Cortex of kidney (tissue), 1 donor: ENCODE results near the gene COL4A1.

ENCODE experiments used
- DNase-seq: peaks from one replicate; lab custom pipeline; 2025; lab: John Stamatoyannopoulos, UW

The COL4A1 gene

GRCh38 chr13:110258876-110259631 is 47.9 kb downstream of the COL4A1 start:
- no peak for DNase-seq

GRCh38 chr13:110257408-110257807 is 49.5 kb downstream of the COL4A1 start:
- DNase-seq: no peak

- no peak for DNase-seq
Observed at GRCh38 chr13:110256126-110256905, 50.6 kb downstream of the COL4A1 start.

- DNase-seq: no peak
Observed at GRCh38 chr13:110254751-110255553, 52.0 kb downstream of the COL4A1 start.

- DNase-seq: no peak
Observed at GRCh38 chr13:110254151-110254679, 52.7 kb downstream of the COL4A1 start.

GRCh38 chr13:110251193-110251819 is 55.7 kb downstream of the COL4A1 start:
- no peak for DNase-seq

GRCh38 chr13:110250258-110250891 is 56.6 kb downstream of the COL4A1 start:
- DNase-seq: no peak

GRCh38 chr13:110249326-110249725 is 57.6 kb downstream of the COL4A1 start:
- DNase-seq: no peak

GRCh38 chr13:110248449-110249143 is 58.4 kb downstream of the COL4A1 start:
- no peak for DNase-seq

- no peak for DNase-seq
Observed at GRCh38 chr13:110246530-110246929, 60.4 kb downstream of the COL4A1 start.

- DNase-seq: no peak
Observed at GRCh38 chr13:110245416-110245899, 61.5 kb downstream of the COL4A1 start.

GRCh38 chr13:110244976-110245375 is 62.0 kb downstream of the COL4A1 start:
- DNase-seq: no peak

- no peak for DNase-seq
Observed at GRCh38 chr13:110244071-110244830, 62.7 kb downstream of the COL4A1 start.

GRCh38 chr13:110242615-110243014 is 64.3 kb downstream of the COL4A1 start:
- no peak for DNase-seq

- DNase-seq: no peak
Observed at GRCh38 chr13:110240943-110241342, 66.0 kb downstream of the COL4A1 start.

- DNase-seq: no peak
Observed at GRCh38 chr13:110240352-110240751, 66.6 kb downstream of the COL4A1 start.

- DNase-seq: no peak
Observed at GRCh38 chr13:110239280-110240125, 67.5 kb downstream of the COL4A1 start.

- no peak for DNase-seq
Observed at GRCh38 chr13:110238818-110239195, 68.2 kb downstream of the COL4A1 start.
